Prostate gland (tissue), 2 donors: Measurements from ENCODE around the gene TMTC2. TPM values are rescaled to one million over a fixed set of nuclear protein-coding genes. Genes with fewer than 3 reads are reported as not detected.
"Not testable (repeated sequence)": the region's sequence is repeated elsewhere in the genome, so short reads cannot be mapped to it uniquely, and the experiment has no call there.

Source experiments
- DNase-seq: peaks from one replicate; pipeline ENCODE4 v3.0.0-alpha.2; 2019; ENCODE audit warnings: low spot score
- H3K27ac ChIP-seq, 2 donors: fragments of 200-600 bp; sonication (generic); 2 replicates each; pipeline ENCODE4 v1.5.1; 2017 to 2019
- H3K27me3 ChIP-seq: fragments of 200-600 bp; sonication (generic); replicated peaks from 2 replicates; pipeline ENCODE4 v1.5.1; 2019; ENCODE audit not compliant: insufficient read depth
- H3K36me3 ChIP-seq, 2 donors: fragments of 200-600 bp; sonication (generic); 1 replicate in 1 of 2; 2 replicates in 1 of 2; pipeline versions ENCODE4 v1.5.1 to v1.8.1; 2017 to 2019
- H3K4me1 ChIP-seq: fragments of 200-600 bp; sonication (generic); replicated peaks from 2 replicates; pipeline ENCODE4 v1.5.1; 2019
- H3K4me3 ChIP-seq, 2 donors: fragments of 200-600 bp; sonication (generic); 2 replicates each; pipeline ENCODE4 v1.5.1; 2017 to 2019
- H3K9me3 ChIP-seq: fragments of 200-600 bp; sonication (generic); 2 replicates; pipeline ENCODE4 v1.5.1; 2017
- POLR2A ChIP-seq: fragments of 450-650 bp; IDR thresholded peaks from one replicate; pipeline ENCODE4 v1.6.1; 2016; ENCODE audit warnings: antibody characterized with exemption, mild to moderate bottlenecking
- POLR2AphosphoS5 ChIP-seq: sonication (generic); formaldehyde crosslinking; IDR thresholded peaks from one replicate; pipeline ENCODE4 v1.6.1; 2017; ENCODE audit warnings: antibody characterized with exemption
- WGBS: methylation state at CpG from one replicate; pipeline ENCODE4 v1.1.5; 2018; 5-methylcytosine and 5-hydroxymethylcytosine counted together
- intact Hi-C: fragments of 100-400 bp; cut with DNase I; formaldehyde crosslinking; loops from one replicate; pipeline ENCODE4 v1.14.2; 2022
- total RNA-seq, 2 donors: library from RNA; depleted of rRNA; stranded (reverse); fragments of >200 nt; gene quantifications; one replicate each; pipeline ENCODE4 v1.1.0, GENCODE V29; 2016
- TF ChIP-seq, protein P1 (sequence below), 4 experiments: fragments of 200-600 bp in 2 of 4; fragments of 450-650 bp in 2 of 4; sonication (generic) in 2 of 4; IDR thresholded peaks; 1 replicate in 3 of 4; 2 replicates in 1 of 4; pipeline ENCODE4 v1.5.1; 2016 to 2019; ENCODE audit warnings: antibody characterized with exemption in 4 of 4, mild to moderate bottlenecking in 2 of 4, moderate library complexity in 2 of 4

TMTC2 gene
- total RNA-seq, 2 donors from 2014 or later = 19.0 to 30.7 TPM

DNA sequence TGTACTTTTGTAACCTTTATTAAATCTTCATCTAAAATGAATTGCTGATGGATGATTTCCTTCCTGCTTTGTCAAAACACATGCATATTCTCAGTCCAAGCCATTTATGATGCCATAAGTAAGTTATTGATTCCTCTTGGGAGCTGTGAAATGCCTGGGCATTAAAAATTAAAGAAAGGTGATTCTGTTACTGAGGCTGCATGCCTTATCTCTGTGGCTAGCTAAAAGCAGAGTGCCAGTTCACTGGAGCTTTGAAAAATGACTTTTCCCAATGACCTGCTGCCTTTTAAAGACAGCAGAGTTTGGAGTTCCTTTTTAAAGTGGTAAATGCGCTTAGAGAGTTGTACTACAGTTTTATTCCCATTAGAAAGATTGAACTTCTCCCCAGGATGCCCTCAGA is 152.1 kb downstream of the TMTC2 start:
- no peaks in the 10 kb centered on the region for H3K4me1 ChIP-seq
- TF ChIP-seq, protein P1, sequence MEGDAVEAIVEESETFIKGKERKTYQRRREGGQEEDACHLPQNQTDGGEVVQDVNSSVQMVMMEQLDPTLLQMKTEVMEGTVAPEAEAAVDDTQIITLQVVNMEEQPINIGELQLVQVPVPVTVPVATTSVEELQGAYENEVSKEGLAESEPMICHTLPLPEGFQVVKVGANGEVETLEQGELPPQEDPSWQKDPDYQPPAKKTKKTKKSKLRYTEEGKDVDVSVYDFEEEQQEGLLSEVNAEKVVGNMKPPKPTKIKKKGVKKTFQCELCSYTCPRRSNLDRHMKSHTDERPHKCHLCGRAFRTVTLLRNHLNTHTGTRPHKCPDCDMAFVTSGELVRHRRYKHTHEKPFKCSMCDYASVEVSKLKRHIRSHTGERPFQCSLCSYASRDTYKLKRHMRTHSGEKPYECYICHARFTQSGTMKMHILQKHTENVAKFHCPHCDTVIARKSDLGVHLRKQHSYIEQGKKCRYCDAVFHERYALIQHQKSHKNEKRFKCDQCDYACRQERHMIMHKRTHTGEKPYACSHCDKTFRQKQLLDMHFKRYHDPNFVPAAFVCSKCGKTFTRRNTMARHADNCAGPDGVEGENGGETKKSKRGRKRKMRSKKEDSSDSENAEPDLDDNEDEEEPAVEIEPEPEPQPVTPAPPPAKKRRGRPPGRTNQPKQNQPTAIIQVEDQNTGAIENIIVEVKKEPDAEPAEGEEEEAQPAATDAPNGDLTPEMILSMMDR (IDR thresholded peaks at IDR 0.05) = no peak
- TF ChIP-seq POLR2A (no peak), POLR2AphosphoS5 (no peak)
- H3K9me3 ChIP-seq = no peaks in the 10 kb centered on the region
- no peak for DNase-seq
- intact Hi-C loops = no loop called here
- no peak overlapping the region for H3K4me3 ChIP-seq
- no peaks in the 10 kb centered on the region for H3K36me3 ChIP-seq
- H3K27ac ChIP-seq = no peak overlapping the region
- no peaks in the 10 kb centered on the region for H3K27me3 ChIP-seq
- 83% methylated on average over 1 of the region's 1 CpG for WGBS

DNA sequence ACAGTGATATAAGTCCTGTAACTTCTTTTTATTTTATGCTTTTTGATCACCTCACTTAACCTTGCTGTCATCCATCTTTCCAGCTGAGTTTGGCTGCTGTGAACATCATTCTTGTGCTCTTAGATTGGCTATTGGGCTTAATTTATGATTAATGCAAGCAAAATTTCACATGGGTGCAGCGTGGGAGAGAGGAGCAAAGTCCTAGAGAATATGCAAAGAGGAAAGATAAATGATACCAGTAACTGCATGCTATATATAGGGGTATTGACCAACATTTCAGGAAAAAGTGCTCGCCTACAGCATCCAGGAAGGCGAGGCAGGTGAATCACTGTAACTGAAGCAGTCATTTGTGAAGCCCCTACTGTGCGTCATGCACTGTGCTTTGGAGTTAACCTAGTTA is 153.1 kb downstream of the TMTC2 start:
- Histone ChIP-seq H3K27ac (no peak overlapping the region), H3K4me1 (no peaks in the 10 kb centered on the region), H3K27me3 (no peaks in the 10 kb centered on the region), H3K4me3 (no peak overlapping the region), H3K9me3 (no peaks in the 10 kb centered on the region), H3K36me3 (no peaks in the 10 kb centered on the region)
- TF ChIP-seq POLR2AphosphoS5 (no peak), POLR2A (no peak)
- TF ChIP-seq, protein P1 (IDR thresholded peaks at IDR 0.05) = no peak
- intact Hi-C loops = no loop called here
- 97% methylated on average over 4 of the region's 4 CpGs for WGBS
- DNase-seq = no peak

DNA sequence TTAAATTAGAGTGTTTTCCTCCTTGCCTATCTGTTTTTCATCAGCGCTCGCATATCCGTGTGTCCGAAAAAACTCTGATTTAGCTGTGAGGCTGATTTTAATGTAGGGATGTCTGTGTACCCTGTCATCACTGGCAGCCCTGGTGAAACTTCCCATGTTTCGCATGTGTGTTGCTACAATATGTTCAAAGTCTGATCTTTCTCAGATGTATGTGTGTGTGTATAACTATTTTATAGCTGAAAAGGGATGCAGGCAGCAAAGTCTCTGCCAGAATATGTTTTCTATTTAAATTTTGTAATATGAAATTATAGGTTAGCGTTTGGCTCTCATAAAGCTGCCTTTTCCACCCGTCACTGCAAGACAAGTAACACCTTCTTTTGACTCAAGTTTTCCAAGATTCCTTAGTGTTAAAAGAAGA is 154.8 kb downstream of the TMTC2 start:
- no peaks in the 10 kb centered on the region for H3K9me3 ChIP-seq
- TF ChIP-seq, protein P1 (IDR thresholded peaks at IDR 0.05) = no peak
- TF ChIP-seq POLR2AphosphoS5 = no peak
- TF ChIP-seq POLR2A = no peak
- 62% methylated on average over 7 of the region's 7 CpGs for WGBS
- H3K4me3 ChIP-seq = no peak overlapping the region
- H3K4me1 ChIP-seq = no peaks in the 10 kb centered on the region
- intact Hi-C loops = no loop called here
- H3K27ac ChIP-seq = no peak overlapping the region
- no peaks in the 10 kb centered on the region for H3K36me3 ChIP-seq
- no peaks in the 10 kb centered on the region for H3K27me3 ChIP-seq
- DNase-seq = no peak

DNA sequence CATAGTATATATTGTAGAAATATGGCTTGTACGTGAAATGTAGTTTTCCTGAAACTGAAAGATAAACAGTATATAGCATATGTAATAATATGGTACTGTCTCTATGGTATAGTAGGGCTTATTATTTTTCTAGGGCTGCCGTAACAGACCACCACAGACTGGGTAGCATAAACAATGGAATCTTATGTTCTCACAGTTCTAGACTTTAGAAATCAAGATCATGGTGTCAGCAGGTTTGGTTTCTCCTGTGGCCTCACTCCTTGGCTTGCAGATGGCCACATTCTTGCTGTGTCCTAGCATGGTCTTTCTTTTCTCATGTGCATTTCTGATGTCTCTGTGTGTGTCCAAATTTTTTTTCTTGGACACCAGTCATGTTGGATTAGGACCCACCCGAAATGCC is 155.8 kb downstream of the TMTC2 start:
- Histone ChIP-seq H3K27me3 (no peaks in the 10 kb centered on the region), H3K27ac (no peak overlapping the region), H3K36me3 (no peaks in the 10 kb centered on the region), H3K4me1 (no peaks in the 10 kb centered on the region), H3K9me3 (no peaks in the 10 kb centered on the region), H3K4me3 (no peak overlapping the region)
- WGBS = 98% methylated on average over 3 of the region's 3 CpGs
- intact Hi-C loops = no loop called here
- no peak for TF ChIP-seq POLR2A
- TF ChIP-seq, protein P1 (IDR thresholded peaks at IDR 0.05) = no peak
- TF ChIP-seq POLR2AphosphoS5 = no peak
- DNase-seq = no peak

DNA sequence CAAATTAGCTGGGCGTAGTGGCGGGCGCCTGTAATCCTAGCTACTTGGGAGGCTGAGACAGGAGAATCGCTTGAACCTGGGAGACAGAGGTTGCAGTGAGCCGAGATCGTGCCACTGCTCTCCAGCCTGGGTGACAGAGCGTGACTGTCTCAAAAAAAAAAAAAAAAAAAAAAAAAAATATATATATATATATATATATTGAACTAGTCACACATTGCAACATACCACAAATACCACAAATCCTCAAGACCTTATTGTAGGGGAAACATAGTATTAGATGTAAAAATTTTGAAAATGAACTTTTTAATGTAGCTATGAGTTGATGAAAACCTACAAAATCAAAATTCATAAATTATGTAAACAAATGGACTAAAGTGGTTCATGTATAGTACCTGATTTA is 158.4 kb downstream of the TMTC2 start:
- 98% methylated on average over 7 of the region's 7 CpGs for WGBS
- H3K27me3 ChIP-seq, H3K4me3 ChIP-seq, H3K36me3 ChIP-seq, intact Hi-C loops, H3K27ac ChIP-seq, H3K9me3 ChIP-seq, H3K4me1 ChIP-seq, DNase-seq: not testable (repeated sequence)
